ENCODE results near the gene MYO1E.
"Not testable (repeated sequence)": the region's sequence is repeated elsewhere in the genome, so short reads cannot be mapped to it uniquely, and the experiment has no call there.

MYO1E gene

GRCh38 chr15:59372352-59373211, at the start of gene MYO1E:
TSS of gene MYO1E (minus strand) at chr15:59372871. CDS start at chr15:59372500, 371 bp downstream.
- DNase-seq (ENCODE audit: low read depth): no peak

GRCh38 chr15:59420986-59421618, 48.4 kb upstream of the MYO1E start:
- no peak for DNase-seq (ENCODE audit: low read depth)

- DNase-seq (ENCODE audit: low read depth): no peak
Measured at GRCh38 chr15:59420108-59420507, 47.4 kb upstream of the MYO1E start.

- no peak for DNase-seq (ENCODE audit: low read depth)
Measured at GRCh38 chr15:59419170-59419569, 46.5 kb upstream of the MYO1E start.

GRCh38 chr15:59416816-59417215, 44.1 kb upstream of the MYO1E start:
- no peak for DNase-seq (ENCODE audit: low read depth)

- DNase-seq (ENCODE audit: low read depth): no peak
Measured at GRCh38 chr15:59413577-59413976, 40.9 kb upstream of the MYO1E start.

GRCh38 chr15:59410391-59410896, 37.8 kb upstream of the MYO1E start:
- no peak for DNase-seq (ENCODE audit: low read depth)

- DNase-seq (ENCODE audit: low read depth): no peak
Measured at GRCh38 chr15:59407946-59408345, 35.3 kb upstream of the MYO1E start.

- DNase-seq (ENCODE audit: low read depth): no peak
Measured at GRCh38 chr15:59406446-59406845, 33.8 kb upstream of the MYO1E start.

GRCh38 chr15:59405079-59405478, 32.4 kb upstream of the MYO1E start:
- no peak for DNase-seq (ENCODE audit: low read depth)

- DNase-seq (ENCODE audit: low read depth): no peak
Measured at GRCh38 chr15:59401824-59402569, 29.3 kb upstream of the MYO1E start.

- DNase-seq (ENCODE audit: low read depth): not testable (repeated sequence)
Measured at GRCh38 chr15:59401051-59401823, 28.6 kb upstream of the MYO1E start.

GRCh38 chr15:59400103-59400813, 27.6 kb upstream of the MYO1E start:
- DNase-seq (ENCODE audit: low read depth): no peak

- DNase-seq (ENCODE audit: low read depth): no peak
Measured at GRCh38 chr15:59399465-59400102, 26.9 kb upstream of the MYO1E start.

GRCh38 chr15:59398220-59398619, 25.5 kb upstream of the MYO1E start:
- no peak for DNase-seq (ENCODE audit: low read depth)

GRCh38 chr15:59396679-59397078, 24.0 kb upstream of the MYO1E start:
- no peak for DNase-seq (ENCODE audit: low read depth)

GRCh38 chr15:59396211-59396610, 23.5 kb upstream of the MYO1E start:
- DNase-seq (ENCODE audit: low read depth): no peak

- no peak for DNase-seq (ENCODE audit: low read depth)
Measured at GRCh38 chr15:59394166-59394661, 21.5 kb upstream of the MYO1E start.

GRCh38 chr15:59392299-59392698, 19.6 kb upstream of the MYO1E start:
- DNase-seq (ENCODE audit: low read depth): no peak

- no peak for DNase-seq (ENCODE audit: low read depth)
Measured at GRCh38 chr15:59388670-59389069, 16.0 kb upstream of the MYO1E start.

Data from activated T-helper 1 cell treated with Interleukin-2 at 50 U/mL for 16 hours (primary cell).